GM18858 (cell line): ENCODE measurements around the gene MAP1LC3B2.

Experiments used
- ATAC-seq: cut with Tn5 transposase; IDR thresholded peaks from one replicate; pipeline ENCODE4 v1.9.1; 2021; ENCODE audit not compliant: unreplicated experiment

Gene MAP1LC3B2

GRCh38 chr12:116591855-116592637 is 32.9 kb downstream of the MAP1LC3B2 start:
- no peak for ATAC-seq

GRCh38 chr12:116592731-116593130 is 33.5 kb downstream of the MAP1LC3B2 start:
- no peak for ATAC-seq

GRCh38 chr12:116594325-116595038 is 35.3 kb downstream of the MAP1LC3B2 start:
- no peak for ATAC-seq

GRCh38 chr12:116595186-116595585 is 36.0 kb downstream of the MAP1LC3B2 start:
- no peak for ATAC-seq

- ATAC-seq = no peak
Measured at GRCh38 chr12:116595672-116596071, 36.5 kb downstream of the MAP1LC3B2 start.

- no peak for ATAC-seq
Measured at GRCh38 chr12:116597886-116598285, 38.7 kb downstream of the MAP1LC3B2 start.

- no peak for ATAC-seq
Measured at GRCh38 chr12:116598311-116599284, 39.4 kb downstream of the MAP1LC3B2 start.

GRCh38 chr12:116599285-116600136 is 40.3 kb downstream of the MAP1LC3B2 start:
- no peak for ATAC-seq

- no peak for ATAC-seq
Measured at GRCh38 chr12:116600959-116601918, 42.1 kb downstream of the MAP1LC3B2 start.

GRCh38 chr12:116601933-116602810 is 43.0 kb downstream of the MAP1LC3B2 start:
- no peak for ATAC-seq

- no peak for ATAC-seq
Measured at GRCh38 chr12:116603546-116604177, 44.5 kb downstream of the MAP1LC3B2 start.

GRCh38 chr12:116604178-116604895 is 45.2 kb downstream of the MAP1LC3B2 start:
- ATAC-seq = no peak

GRCh38 chr12:116604951-116605641 is 45.9 kb downstream of the MAP1LC3B2 start:
- ATAC-seq = no peak

- ATAC-seq = no peak
Measured at GRCh38 chr12:116606397-116606796, 47.2 kb downstream of the MAP1LC3B2 start.

- ATAC-seq = no peak
Measured at GRCh38 chr12:116607039-116607438, 47.9 kb downstream of the MAP1LC3B2 start.

- no peak for ATAC-seq
Measured at GRCh38 chr12:116609319-116610114, 50.3 kb downstream of the MAP1LC3B2 start.
